Skeletal muscle cell (primary cell): ENCODE measurements around the gene ZNF560.
A peak's percentile ranks its signal among the peaks of the same experiment; 100 is the strongest.
"Not testable (repeated sequence)": the region's sequence is repeated elsewhere in the genome, so short reads cannot be mapped to it uniquely, and the experiment has no call there.

ENCODE experiments used
- DNase-seq: peaks from one replicate; pipeline ENCODE4 v3.0.0-alpha.2; 2010; ENCODE audit warnings: low read depth
- H3K4me3 ChIP-seq: 2 replicates; pipeline ENCODE4 v1.5.1; 2011; ENCODE audit warnings: low read depth, mild to moderate bottlenecking, control low read depth, low read length, moderate library complexity

The ZNF560 gene

GRCh38 chr19:9498183-9498902, at the start of gene ZNF560:
Gene ZNF560 (minus strand): TSS chr19:9498616. CDS start chr19:9475313, 23,303 bp downstream.
- peak within 1 kb of the TSS; percentile 50 for H3K4me3 ChIP-seq
- peak; percentile 6 for DNase-seq

- no peak overlapping the region for H3K4me3 ChIP-seq
- DNase-seq, result no peak
These were observed 49.5 kb upstream of the ZNF560 start for GRCh38 chr19:9547870-9548269.

- not testable (repeated sequence) for H3K4me3 ChIP-seq, DNase-seq
These were observed 42.9 kb upstream of the ZNF560 start for GRCh38 chr19:9541281-9541680.

- DNase-seq, H3K4me3 ChIP-seq: not testable (repeated sequence)
These were observed 41.5 kb upstream of the ZNF560 start for GRCh38 chr19:9539921-9540320.

GRCh38 chr19:9539201-9539600, 40.8 kb upstream of the ZNF560 start:
- H3K4me3 ChIP-seq, result peak overlapping the region; percentile 95
- DNase-seq, result not testable (repeated sequence)

GRCh38 chr19:9538183-9539058, 40.0 kb upstream of the ZNF560 start, which contains the start of gene ZNF426:
Gene ZNF426 (minus strand): TSS chr19:9538645. CDS start chr19:9536232, 2,413 bp downstream.
- H3K4me3 ChIP-seq, result peak within 1 kb of the TSS; percentile 95
- DNase-seq, result peak; percentile 56

- DNase-seq, result no peak
These were observed 37.5 kb upstream of the ZNF560 start for GRCh38 chr19:9535934-9536333.

GRCh38 chr19:9531933-9532332, 33.5 kb upstream of the ZNF560 start:
- DNase-seq, result no peak

More at GRCh38 chr19:9535934-9536333, 37.5 kb upstream of the ZNF560 start:
- H3K4me3 ChIP-seq, result no peak overlapping the region

GRCh38 chr19:9528757-9529336, 30.4 kb upstream of the ZNF560 start:
- no peak overlapping the region for H3K4me3 ChIP-seq
- no peak for DNase-seq

More at GRCh38 chr19:9531933-9532332, 33.5 kb upstream of the ZNF560 start:
- H3K4me3 ChIP-seq, result no peak overlapping the region

- DNase-seq, result no peak
- H3K4me3 ChIP-seq, result no peak overlapping the region
These were observed 25.6 kb upstream of the ZNF560 start for GRCh38 chr19:9523885-9524474.

- no peak overlapping the region for H3K4me3 ChIP-seq
- no peak for DNase-seq
These were observed 8.9 kb upstream of the ZNF560 start for GRCh38 chr19:9507285-9507684.

- no peak overlapping the region for H3K4me3 ChIP-seq
- no peak for DNase-seq
These were observed 2.4 kb upstream of the ZNF560 start for GRCh38 chr19:9500796-9501195.

GRCh38 chr19:9494096-9494495, 4.3 kb downstream of the ZNF560 start:
- no peak for DNase-seq
- no peak overlapping the region for H3K4me3 ChIP-seq

- no peak overlapping the region for H3K4me3 ChIP-seq
- DNase-seq, result no peak
These were observed 11.4 kb downstream of the ZNF560 start for GRCh38 chr19:9487016-9487415.

- H3K4me3 ChIP-seq, result no peak overlapping the region
- DNase-seq, result no peak
These were observed 13.3 kb downstream of the ZNF560 start for GRCh38 chr19:9485140-9485539.

GRCh38 chr19:9474975-9475374, 23.4 kb downstream of the ZNF560 start:
- DNase-seq, result no peak
- H3K4me3 ChIP-seq, result no peak overlapping the region

GRCh38 chr19:9467161-9467560, 31.3 kb downstream of the ZNF560 start:
- no peak for DNase-seq
- H3K4me3 ChIP-seq, result no peak overlapping the region

GRCh38 chr19:9461938-9462337, 36.5 kb downstream of the ZNF560 start:
- DNase-seq, result no peak
- H3K4me3 ChIP-seq, result no peak overlapping the region

GRCh38 chr19:9456018-9456689, 42.3 kb downstream of the ZNF560 start:
- no peak for DNase-seq
- no peak overlapping the region for H3K4me3 ChIP-seq
